Right lobe of liver (tissue), 6 donors: Measurements from ENCODE around the gene PEDS1. TPM values are rescaled to one million over a fixed set of nuclear protein-coding genes. Genes with fewer than 3 reads are reported as not detected.
A peak's percentile ranks its signal among the peaks of the same experiment; 100 is the strongest.

Experiments
- ATAC-seq, 4 donors: fragments of 200-7000 bp; cut with Tn5 transposase; one replicate each; pipeline ENCODE4 v1.9.1; 2020; ENCODE audit warnings: mild to moderate bottlenecking in 4 of 4, moderate library complexity in 4 of 4
- DNase-seq, 3 donors: peaks; one replicate each; pipeline ENCODE4 v3.0.0-alpha.2; 2020
- H3K27ac ChIP-seq, 3 donors: fragments of 200-600 bp; one replicate each; pipeline ENCODE4 v1.8.0; 2022
- H3K27me3 ChIP-seq, 2 donors: fragments of 200-600 bp; one replicate each; pipeline ENCODE4 v1.8.0; 2022
- H3K36me3 ChIP-seq, 4 donors: fragments of 200-600 bp; sonication (generic) in 1 of 4; one replicate each; pipeline versions ENCODE4 v1.5.1 to v1.8.0; 2017 to 2022; ENCODE audit warnings: control low read depth in 1 of 4
- H3K4me1 ChIP-seq, 4 donors: fragments of 200-600 bp; sonication (generic) in 1 of 4; one replicate each; pipeline versions ENCODE4 v1.5.1 to v1.8.0; 2017 to 2022; ENCODE audit warnings: control low read depth in 1 of 4
- H3K4me3 ChIP-seq, 3 donors: fragments of 200-600 bp; one replicate each; pipeline ENCODE4 v1.8.0; 2022
- H3K9me3 ChIP-seq, 4 donors: fragments of 200-600 bp; sonication (generic) in 1 of 4; one replicate each; pipeline versions ENCODE4 v1.5.1 to v1.8.0; 2017 to 2022; ENCODE audit warnings: control low read depth in 1 of 4
- POLR2A ChIP-seq: fragments of 450-650 bp; IDR thresholded peaks from one replicate; pipeline ENCODE4 v1.6.1; 2017; ENCODE audit warnings: antibody characterized with exemption, mild to moderate bottlenecking
- WGBS: methylation state at CpG from one replicate; pipeline ENCODE4 v1.1.6; 2018; ENCODE audit warnings: low coverage, low lambda C conversion rate; ENCODE audit not compliant: insufficient coverage; ENCODE audit errors: missing lambda C conversion rate; 5-methylcytosine and 5-hydroxymethylcytosine counted together
- intact Hi-C, 2 donors: fragments of 100-400 bp; cut with DNase I; formaldehyde crosslinking; loops; one replicate each; pipeline versions ENCODE4 v1.11.2 to v1.14.1; 2022
- total RNA-seq, 6 experiments: library from RNA; depleted of rRNA in 2 of 6; stranded (reverse); fragments of >200 nt in 2 of 6; fragmentation: NEBNext Ultra II Directional in 3 of 6; extraction: Animal tissue kit (Norgen Biotek cat#: 25700) in 3 of 6; gene quantifications; one replicate each; pipeline versions ENCODE4 v1.1.0 to v1.2.4, GENCODE V29; 2016 to 2023
- TF ChIP-seq, protein P1 (sequence below), 4 donors: fragments of 200-600 bp in 3 of 4; fragments of 450-650 bp in 1 of 4; IDR thresholded peaks; one replicate each; pipeline versions ENCODE4 v1.5.1 to v1.8.0; 2016 to 2022; ENCODE audit warnings: antibody characterized with exemption in 4 of 4, mild to moderate bottlenecking in 2 of 4
- donor health status: DM: no; HTN: yes; CAD: no.
- donor health status: DM: no; HTN: no; CAD: no.
- donor health status: DM: no; HTN: no; CAD: no.
- donor health status: DM: no; HTN: yes; CAD: no.
- donor health status: DM: no; HTN: yes; CAD: no.

Gene PEDS1
- total RNA-seq, 6 experiments from 2014 or later, result 6.9 to 25.3 (median 13.7) TPM

- Histone ChIP-seq H3K27ac (peak overlapping the region; percentile 2 to 84 (median 34)), H3K4me3 (no peak overlapping the region), H3K36me3 (peaks cover 0 to 10% (median 0%) of the 10 kb centered on the region in 4 donors), H3K9me3 (no peaks in the 10 kb centered on the region), H3K27me3 (no peaks in the 10 kb centered on the region), H3K4me1 (peaks cover 0 to 60% (median 23%) of the 10 kb centered on the region in 4 donors)
- intact Hi-C loops, result loop anchor here in 1 of 2 donors (5.0 kb wide), 1 partner anchor 50 kb away; no protein-coding TSS in a partner anchor
- DNase-seq, result no peak
- WGBS, result 53% methylated on average over 4 of the region's 4 CpGs
- TF ChIP-seq POLR2A, result no peak
- TF ChIP-seq, protein P1, sequence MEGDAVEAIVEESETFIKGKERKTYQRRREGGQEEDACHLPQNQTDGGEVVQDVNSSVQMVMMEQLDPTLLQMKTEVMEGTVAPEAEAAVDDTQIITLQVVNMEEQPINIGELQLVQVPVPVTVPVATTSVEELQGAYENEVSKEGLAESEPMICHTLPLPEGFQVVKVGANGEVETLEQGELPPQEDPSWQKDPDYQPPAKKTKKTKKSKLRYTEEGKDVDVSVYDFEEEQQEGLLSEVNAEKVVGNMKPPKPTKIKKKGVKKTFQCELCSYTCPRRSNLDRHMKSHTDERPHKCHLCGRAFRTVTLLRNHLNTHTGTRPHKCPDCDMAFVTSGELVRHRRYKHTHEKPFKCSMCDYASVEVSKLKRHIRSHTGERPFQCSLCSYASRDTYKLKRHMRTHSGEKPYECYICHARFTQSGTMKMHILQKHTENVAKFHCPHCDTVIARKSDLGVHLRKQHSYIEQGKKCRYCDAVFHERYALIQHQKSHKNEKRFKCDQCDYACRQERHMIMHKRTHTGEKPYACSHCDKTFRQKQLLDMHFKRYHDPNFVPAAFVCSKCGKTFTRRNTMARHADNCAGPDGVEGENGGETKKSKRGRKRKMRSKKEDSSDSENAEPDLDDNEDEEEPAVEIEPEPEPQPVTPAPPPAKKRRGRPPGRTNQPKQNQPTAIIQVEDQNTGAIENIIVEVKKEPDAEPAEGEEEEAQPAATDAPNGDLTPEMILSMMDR (IDR thresholded peaks at IDR 0.05), result no peak
- ATAC-seq, result peak in 3 of 4 donors; percentile 4 to 9 (median 6)
These were observed 30.8 kb downstream of the PEDS1 start for GRCh38 chr20:50122763-50123162.

DNA sequence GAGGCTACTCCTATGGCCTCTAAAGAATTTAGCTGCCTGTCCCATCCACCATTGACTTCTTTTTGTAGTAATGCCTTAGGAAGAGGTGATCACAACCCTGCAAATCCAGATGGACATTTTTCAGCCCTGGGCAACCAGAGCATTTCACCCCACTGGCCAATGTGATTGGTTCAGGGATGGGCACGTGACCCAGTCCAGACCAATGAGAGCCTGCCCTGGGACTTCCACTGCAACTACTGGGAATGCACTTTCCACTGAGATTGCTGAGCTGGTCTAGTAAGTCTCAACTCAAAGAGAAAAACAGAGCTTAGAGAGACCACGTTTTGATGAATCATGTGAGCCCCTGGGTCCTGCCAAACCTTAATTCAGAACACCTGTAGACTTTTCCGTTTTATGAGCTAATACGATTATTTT is 31.7 kb downstream of the PEDS1 start:
- H3K4me1 ChIP-seq, result peaks cover 0 to 53% (median 20%) of the 10 kb centered on the region in 4 donors
- H3K36me3 ChIP-seq, result peaks cover 0 to 4% (median 0%) of the 10 kb centered on the region in 4 donors
- H3K27me3 ChIP-seq, result no peaks in the 10 kb centered on the region
- H3K27ac ChIP-seq, result peak overlapping the region in 2 of 3 donors; percentile 56 to 84
- DNase-seq (no peak), ATAC-seq (no peak)
- TF ChIP-seq, protein P1 (IDR thresholded peaks at IDR 0.05), result no peak
- TF ChIP-seq POLR2A, result no peak
- intact Hi-C loops, result loop anchor here in 1 of 2 donors (5.0 kb wide), 1 partner anchor 50 kb away; no protein-coding TSS in a partner anchor
- no peaks in the 10 kb centered on the region for H3K9me3 ChIP-seq
- no peak overlapping the region for H3K4me3 ChIP-seq
- 100% methylated on average over 4 of the region's 4 CpGs for WGBS

DNA sequence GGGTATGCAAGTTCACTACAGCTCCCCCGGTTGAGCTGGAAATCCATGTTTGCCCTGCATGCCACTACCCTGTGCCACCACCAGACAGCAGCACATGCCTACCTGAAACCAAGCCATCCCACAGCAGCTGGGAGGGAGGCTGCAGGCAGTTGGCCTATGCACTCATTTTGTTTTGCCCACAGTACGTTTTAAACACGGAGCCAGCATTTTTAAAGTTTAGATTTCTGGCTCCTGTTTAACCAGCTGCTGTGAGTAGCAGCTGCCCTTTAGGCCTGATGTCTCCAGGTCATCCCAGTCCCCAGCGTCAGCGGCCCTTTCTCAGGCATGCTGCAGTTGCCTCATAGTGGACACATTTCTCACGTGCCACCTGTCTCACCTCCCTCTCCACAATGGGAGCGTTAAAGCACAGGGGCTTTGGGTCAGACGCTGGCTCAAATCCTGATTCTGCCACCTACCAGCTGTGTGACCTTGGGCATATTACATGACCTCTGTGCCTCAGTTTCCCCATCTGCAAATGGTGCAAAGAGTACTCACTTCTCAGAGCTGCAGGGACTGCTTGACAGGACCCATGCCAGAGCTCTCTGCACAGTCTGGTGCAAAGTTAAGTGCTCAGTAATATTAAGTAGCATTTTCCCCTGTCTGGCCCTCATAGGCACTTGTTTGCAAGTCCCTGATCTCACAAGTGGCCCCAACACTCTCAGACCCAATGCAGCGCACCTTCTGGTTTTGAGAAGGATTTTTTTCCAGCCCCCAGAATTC is 32.4 kb downstream of the PEDS1 start:
- H3K27ac ChIP-seq, result peak overlapping the region; percentile 29 to 84 (median 56)
- H3K4me3 ChIP-seq, result no peak overlapping the region
- no peaks in the 10 kb centered on the region for H3K9me3 ChIP-seq
- intact Hi-C loops, result loop anchor here in 1 of 2 donors (5.0 kb wide), 1 partner anchor 51 kb away; no protein-coding TSS in a partner anchor
- peak; percentile 71 to 86 (median 85) for DNase-seq
- ATAC-seq, result peak; percentile 78 to 88 (median 84)
- 13% methylated on average over 6 of the region's 9 CpGs for WGBS
- H3K4me1 ChIP-seq, result peaks cover 0 to 51% (median 19%) of the 10 kb centered on the region in 4 donors
- TF ChIP-seq POLR2A, result no peak
- TF ChIP-seq, protein P1 (IDR thresholded peaks at IDR 0.05), result peak; percentile 84 to 96 (median 90)
- H3K27me3 ChIP-seq, result no peaks in the 10 kb centered on the region
- peaks cover 0 to 4% (median 0%) of the 10 kb centered on the region in 4 donors for H3K36me3 ChIP-seq

DNA sequence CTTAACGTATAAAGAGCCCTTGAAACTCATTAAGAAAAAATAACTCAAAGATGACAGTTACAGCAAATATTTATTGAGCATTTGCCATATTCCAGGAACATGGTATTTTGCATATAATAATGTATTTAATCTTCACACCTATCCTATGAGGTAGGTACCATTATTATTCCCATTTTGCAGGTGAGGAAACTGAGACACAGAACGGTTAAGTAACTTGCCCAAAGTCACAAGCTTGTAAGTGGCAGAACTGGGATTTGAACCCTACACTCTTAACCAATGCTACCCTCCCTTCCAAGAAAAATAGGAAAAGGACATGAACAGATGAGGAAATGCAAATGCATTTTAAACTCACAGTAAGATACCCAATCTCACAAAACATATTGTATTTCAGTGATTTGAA is 35.3 kb downstream of the PEDS1 start:
- TF ChIP-seq, protein P1 (IDR thresholded peaks at IDR 0.05), result no peak
- TF ChIP-seq POLR2A, result no peak
- Histone ChIP-seq H3K27ac (no peak overlapping the region), H3K9me3 (no peaks in the 10 kb centered on the region), H3K27me3 (no peaks in the 10 kb centered on the region), H3K4me1 (peaks cover 0 to 51% (median 16%) of the 10 kb centered on the region in 4 donors), H3K36me3 (no peaks in the 10 kb centered on the region), H3K4me3 (no peak overlapping the region)
- 57% methylated on average over 2 of the region's 2 CpGs for WGBS
- intact Hi-C loops, result loop anchor here in 1 of 2 donors (5.0 kb wide), 1 partner anchor 54 kb away; no protein-coding TSS in a partner anchor
- DNase-seq (no peak), ATAC-seq (no peak)
